ENCODE results near the gene SND1. TPM values are rescaled to one million over a fixed set of nuclear protein-coding genes. Genes with fewer than 3 reads are reported as not detected.
"Not testable (repeated sequence)": the region's sequence is repeated elsewhere in the genome, so short reads cannot be mapped to it uniquely, and the experiment has no call there.

The SND1 gene
- total and polyA plus RNA-seq, 3 experiments from 2014 or later, result 121 to 203 (median 198) TPM

- no peak overlapping the region for H3K4me3 ChIP-seq (ENCODE audit: low read length)
- ChIA-PET POLR2A (no interaction called here), CTCF (no interaction called here)
- no peak overlapping the region for H3K27ac ChIP-seq (ENCODE audit: low read depth, low read length)
- H3K4me1 Mint-ChIP-seq, result peaks cover 0 to 2% (median 0%) of the 10 kb centered on the region in 3 donors
- no peaks in the 10 kb centered on the region for H3K4me1 ChIP-seq (ENCODE audit: insufficient read depth, low read length)
- no peaks in the 10 kb centered on the region for H3K9me3 ChIP-seq (ENCODE audit: low read length)
- H3K4me3 Mint-ChIP-seq, result no peak overlapping the region
- H3K27me3 Mint-ChIP-seq, result no peaks in the 10 kb centered on the region
- H3K36me3 ChIP-seq (ENCODE audit: insufficient read depth, low read length), result peaks cover 4% of the 10 kb centered on the region
- DNase-seq, result no peak
- H3K27me3 ChIP-seq (ENCODE audit: insufficient read depth, low read length, poor library complexity, severe bottlenecking), result no peaks in the 10 kb centered on the region
- H3K36me3 Mint-ChIP-seq, result peaks cover 24 to 33% (median 24%) of the 10 kb centered on the region in 3 donors
- H3K9me3 Mint-ChIP-seq, result peaks cover 3 to 6% (median 5%) of the 10 kb centered on the region in 5 donors
- no peak overlapping the region for H3K27ac Mint-ChIP-seq
These were observed 307.8 kb downstream of the SND1 start for GRCh38 chr7:127959770-127960169.

GRCh38 chr7:127961786-127962453, 309.9 kb downstream of the SND1 start:
- no peak overlapping the region for H3K4me3 Mint-ChIP-seq
- H3K4me1 Mint-ChIP-seq, result peaks cover 0 to 2% (median under 1%) of the 10 kb centered on the region in 3 donors
- ChIA-PET CTCF (no interaction called here), POLR2A (no interaction called here)
- Histone ChIP-seq H3K27me3 (ENCODE audit: insufficient read depth, low read length, poor library complexity, severe bottlenecking) (no peaks in the 10 kb centered on the region), H3K9me3 (ENCODE audit: low read length) (no peaks in the 10 kb centered on the region), H3K4me1 (ENCODE audit: insufficient read depth, low read length) (no peaks in the 10 kb centered on the region), H3K36me3 (ENCODE audit: insufficient read depth, low read length) (peaks cover 4% of the 10 kb centered on the region), H3K27ac (ENCODE audit: low read depth, low read length) (no peak overlapping the region), H3K4me3 (ENCODE audit: low read length) (no peak overlapping the region)
- peaks cover 22 to 32% (median 24%) of the 10 kb centered on the region in 3 donors for H3K36me3 Mint-ChIP-seq
- H3K27ac Mint-ChIP-seq, result no peak overlapping the region
- peaks cover 3 to 6% (median 5%) of the 10 kb centered on the region in 5 donors for H3K9me3 Mint-ChIP-seq
- DNase-seq, result no peak
- H3K27me3 Mint-ChIP-seq, result no peaks in the 10 kb centered on the region

DNA sequence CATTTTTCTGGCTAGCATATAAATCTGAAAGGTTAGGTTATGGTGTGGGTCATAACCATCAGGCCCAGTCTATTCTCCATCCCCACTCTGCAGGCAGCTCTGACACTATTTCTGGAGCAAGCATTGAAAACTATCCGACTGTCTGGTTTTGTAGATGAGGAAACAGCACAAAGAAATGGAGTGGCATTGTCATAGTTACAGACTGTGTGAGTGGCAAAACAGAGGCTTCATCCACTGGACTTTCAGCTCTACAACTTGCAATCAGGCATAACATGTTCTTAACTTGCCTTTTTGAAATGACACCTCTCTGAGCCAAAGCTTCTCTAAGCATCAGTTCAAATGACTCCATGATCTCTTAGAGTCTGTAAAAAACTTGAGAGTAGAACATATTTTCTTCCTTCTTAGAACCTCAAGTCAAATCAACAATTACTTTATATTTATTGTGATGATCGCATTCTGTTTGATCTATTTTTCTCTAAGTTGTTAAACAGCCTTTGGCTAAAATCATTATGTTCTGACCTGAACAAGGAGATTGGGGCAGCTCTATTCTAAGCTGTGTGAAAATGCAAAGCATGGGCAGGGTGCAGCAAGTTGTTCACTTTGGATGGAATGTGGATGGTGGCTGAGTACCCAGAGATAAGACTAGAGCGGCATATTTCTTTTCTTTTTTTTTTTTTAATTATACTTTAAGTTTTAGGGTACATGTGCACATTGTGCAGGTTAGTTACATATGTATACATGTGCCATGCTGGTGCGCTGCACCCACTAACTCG, 310.8 kb downstream of the SND1 start:
- H3K9me3 ChIP-seq (ENCODE audit: low read length), result no peaks in the 10 kb centered on the region
- H3K4me3 ChIP-seq (ENCODE audit: low read length), result no peak overlapping the region
- no peaks in the 10 kb centered on the region for H3K27me3 Mint-ChIP-seq
- CTCF ChIA-PET, result no interaction called here
- peaks cover 24 to 38% (median 25%) of the 10 kb centered on the region in 3 donors for H3K36me3 Mint-ChIP-seq
- H3K4me1 Mint-ChIP-seq, result peaks cover 2 to 8% (median 4%) of the 10 kb centered on the region in 3 donors
- no peak overlapping the region for H3K4me3 Mint-ChIP-seq
- peaks cover 4% of the 10 kb centered on the region for H3K36me3 ChIP-seq (ENCODE audit: insufficient read depth, low read length)
- H3K27ac Mint-ChIP-seq, result peak overlapping the region in 1 of 8 donors; percentile 20
- DNase-seq, result no peak
- peaks cover 3 to 6% (median 5%) of the 10 kb centered on the region in 5 donors for H3K9me3 Mint-ChIP-seq
- H3K27me3 ChIP-seq (ENCODE audit: insufficient read depth, low read length, poor library complexity, severe bottlenecking), result no peaks in the 10 kb centered on the region
- no peak overlapping the region for H3K27ac ChIP-seq (ENCODE audit: low read depth, low read length)
- no peaks in the 10 kb centered on the region for H3K4me1 ChIP-seq (ENCODE audit: insufficient read depth, low read length)
- POLR2A ChIA-PET, result no interaction called here

DNA sequence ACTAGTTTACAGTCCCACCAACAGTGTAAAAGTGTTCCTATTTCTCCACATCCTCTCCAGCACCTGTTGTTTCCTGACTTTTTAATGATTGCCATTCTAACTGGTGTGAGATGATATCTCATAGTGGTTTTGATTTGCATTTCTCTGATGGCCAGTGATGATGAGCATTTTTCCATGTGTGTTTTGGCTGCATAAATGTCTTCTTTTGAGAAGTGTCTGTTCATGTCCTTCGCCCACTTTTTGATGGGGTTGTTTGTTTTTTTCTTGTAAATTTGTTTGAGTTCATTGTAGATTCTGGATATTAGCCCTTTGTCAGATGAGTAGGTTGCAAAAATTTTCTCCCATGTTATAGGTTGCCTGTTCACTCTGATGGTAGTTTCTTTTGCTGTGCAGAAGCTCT, 311.9 kb downstream of the SND1 start:
- H3K36me3 ChIP-seq (ENCODE audit: insufficient read depth, low read length); H3K4me3 Mint-ChIP-seq; H3K9me3 ChIP-seq (ENCODE audit: low read length); H3K27me3 ChIP-seq (ENCODE audit: insufficient read depth, low read length, poor library complexity, severe bottlenecking); DNase-seq; H3K4me3 ChIP-seq (ENCODE audit: low read length); H3K9me3 Mint-ChIP-seq; H3K27me3 Mint-ChIP-seq; H3K27ac Mint-ChIP-seq; CTCF ChIA-PET; H3K4me1 Mint-ChIP-seq; POLR2A ChIA-PET; H3K4me1 ChIP-seq (ENCODE audit: insufficient read depth, low read length); H3K27ac ChIP-seq (ENCODE audit: low read depth, low read length): not testable (repeated sequence)
- H3K36me3 Mint-ChIP-seq, result peaks cover 24 to 40% (median 25%) of the 10 kb centered on the region in 3 donors

- Histone ChIP-seq H3K9me3 (ENCODE audit: low read length) (no peaks in the 10 kb centered on the region), H3K27me3 (ENCODE audit: insufficient read depth, low read length, poor library complexity, severe bottlenecking) (no peaks in the 10 kb centered on the region), H3K4me3 (ENCODE audit: low read length) (no peak overlapping the region), H3K4me1 (ENCODE audit: insufficient read depth, low read length) (no peaks in the 10 kb centered on the region), H3K36me3 (ENCODE audit: insufficient read depth, low read length) (no peaks in the 10 kb centered on the region), H3K27ac (ENCODE audit: low read depth, low read length) (no peak overlapping the region)
- DNase-seq, result no peak
- Mint-ChIP-seq H3K4me1 (peaks cover 0 to 8% (median 4%) of the 10 kb centered on the region in 3 donors), H3K27ac (peak overlapping the region in 1 of 8 donors; percentile 52), H3K27me3 (no peaks in the 10 kb centered on the region), H3K9me3 (peaks cover 3 to 6% (median 5%) of the 10 kb centered on the region in 5 donors), H3K36me3 (peaks cover 8 to 21% (median 8%) of the 10 kb centered on the region in 3 donors), H3K4me3 (no peak overlapping the region)
- CTCF ChIA-PET, result no interaction called here
- POLR2A ChIA-PET, result no interaction called here
These were observed 315.3 kb downstream of the SND1 start for GRCh38 chr7:127967281-127967680.

- DNase-seq, result no peak
- ChIA-PET CTCF (no interaction called here), POLR2A (no interaction called here)
- no peak overlapping the region for H3K27ac ChIP-seq (ENCODE audit: low read depth, low read length)
- no peaks in the 10 kb centered on the region for H3K4me1 ChIP-seq (ENCODE audit: insufficient read depth, low read length)
- H3K27me3 Mint-ChIP-seq, result no peaks in the 10 kb centered on the region
- H3K9me3 ChIP-seq (ENCODE audit: low read length), result no peaks in the 10 kb centered on the region
- no peaks in the 10 kb centered on the region for H3K27me3 ChIP-seq (ENCODE audit: insufficient read depth, low read length, poor library complexity, severe bottlenecking)
- no peaks in the 10 kb centered on the region for H3K36me3 ChIP-seq (ENCODE audit: insufficient read depth, low read length)
- no peak overlapping the region for H3K27ac Mint-ChIP-seq
- H3K4me1 Mint-ChIP-seq, result peaks cover 3 to 14% (median 4%) of the 10 kb centered on the region in 3 donors
- H3K9me3 Mint-ChIP-seq, result no peaks in the 10 kb centered on the region
- H3K4me3 ChIP-seq (ENCODE audit: low read length), result no peak overlapping the region
- H3K4me3 Mint-ChIP-seq, result no peak overlapping the region
- H3K36me3 Mint-ChIP-seq, result peaks cover 0 to 22% (median 8%) of the 10 kb centered on the region in 3 donors
These were observed 316.6 kb downstream of the SND1 start for GRCh38 chr7:127968547-127968946.

DNA sequence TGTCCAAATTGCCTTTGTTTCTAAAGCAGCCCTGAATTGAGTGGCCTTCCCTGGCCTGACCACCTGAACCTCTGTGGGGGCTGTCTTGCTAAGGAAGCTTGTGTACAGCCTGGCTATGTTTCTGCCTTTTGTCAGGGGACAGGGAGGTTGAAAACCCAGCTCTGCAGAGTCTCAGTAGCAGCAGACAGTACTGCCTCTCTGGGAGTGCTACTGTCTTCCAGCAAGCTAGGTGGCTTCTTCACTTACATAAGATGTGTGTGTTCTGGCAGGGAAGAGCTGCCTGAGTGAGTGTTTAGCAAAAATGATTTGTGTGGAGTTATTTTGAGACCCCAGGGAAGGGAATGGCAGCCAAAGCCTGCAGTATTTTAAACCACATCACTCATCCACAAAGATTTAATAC, 321.8 kb downstream of the SND1 start:
- peaks cover 4 to 15% (median 13%) of the 10 kb centered on the region in 5 donors for H3K9me3 Mint-ChIP-seq
- H3K27ac ChIP-seq (ENCODE audit: low read depth, low read length), result no peak overlapping the region
- H3K36me3 ChIP-seq (ENCODE audit: insufficient read depth, low read length), result peaks cover 16% of the 10 kb centered on the region
- no peaks in the 10 kb centered on the region for H3K4me1 ChIP-seq (ENCODE audit: insufficient read depth, low read length)
- peaks cover 0 to 12% (median 3%) of the 10 kb centered on the region in 3 donors for H3K4me1 Mint-ChIP-seq
- no peaks in the 10 kb centered on the region for H3K27me3 Mint-ChIP-seq
- DNase-seq, result no peak
- peaks cover 31 to 53% (median 38%) of the 10 kb centered on the region in 3 donors for H3K36me3 Mint-ChIP-seq
- H3K4me3 Mint-ChIP-seq, result no peak overlapping the region
- H3K27me3 ChIP-seq (ENCODE audit: insufficient read depth, low read length, poor library complexity, severe bottlenecking), result no peaks in the 10 kb centered on the region
- H3K27ac Mint-ChIP-seq, result no peak overlapping the region
- no peaks in the 10 kb centered on the region for H3K9me3 ChIP-seq (ENCODE audit: low read length)
- H3K4me3 ChIP-seq (ENCODE audit: low read length), result no peak overlapping the region
- ChIA-PET POLR2A (no interaction called here), CTCF (no interaction called here)

DNA sequence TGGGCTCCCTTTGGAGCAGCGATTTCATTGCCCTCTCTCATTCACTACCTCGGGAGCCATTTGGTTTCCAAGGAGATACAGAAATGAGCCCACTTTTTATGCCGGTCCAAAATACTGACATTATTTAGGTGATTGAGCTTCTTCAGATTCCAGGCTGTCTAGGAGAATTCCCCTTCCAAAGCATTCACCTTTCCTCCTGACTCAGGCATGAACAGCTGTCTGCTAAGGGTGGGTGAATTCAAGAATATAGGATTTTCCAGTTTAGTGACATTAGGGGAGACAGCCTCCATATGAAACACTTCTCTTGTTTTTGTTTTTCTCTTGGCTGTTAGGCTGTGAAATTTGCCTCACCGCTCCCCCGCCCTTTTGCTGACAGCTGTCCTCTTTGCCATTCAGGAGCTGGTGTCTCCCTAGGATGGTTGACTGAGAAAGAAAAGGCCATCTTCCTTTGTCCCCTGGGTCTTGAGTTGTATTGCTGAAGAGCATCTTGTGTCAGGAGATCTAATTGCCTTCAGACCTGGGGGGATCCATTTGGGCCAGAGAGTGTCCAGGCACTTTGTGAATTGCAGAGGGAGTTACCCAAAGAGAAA, 322.5 kb downstream of the SND1 start:
- H3K4me3 Mint-ChIP-seq, result no peak overlapping the region
- no peaks in the 10 kb centered on the region for H3K4me1 ChIP-seq (ENCODE audit: insufficient read depth, low read length)
- peaks cover 0 to 19% (median 6%) of the 10 kb centered on the region in 3 donors for H3K4me1 Mint-ChIP-seq
- H3K27me3 ChIP-seq (ENCODE audit: insufficient read depth, low read length, poor library complexity, severe bottlenecking), result no peaks in the 10 kb centered on the region
- H3K9me3 Mint-ChIP-seq, result peaks cover 4 to 22% (median 19%) of the 10 kb centered on the region in 5 donors
- no peaks in the 10 kb centered on the region for H3K9me3 ChIP-seq (ENCODE audit: low read length)
- H3K27ac ChIP-seq (ENCODE audit: low read depth, low read length), result no peak overlapping the region
- H3K27ac Mint-ChIP-seq, result peak overlapping the region in 1 of 8 donors; percentile 58
- no peak for DNase-seq
- ChIA-PET POLR2A (no interaction called here), CTCF (no interaction called here)
- H3K36me3 ChIP-seq (ENCODE audit: insufficient read depth, low read length), result peaks cover 16% of the 10 kb centered on the region
- no peak overlapping the region for H3K4me3 ChIP-seq (ENCODE audit: low read length)
- H3K27me3 Mint-ChIP-seq, result no peaks in the 10 kb centered on the region
- H3K36me3 Mint-ChIP-seq, result peaks cover 37 to 60% (median 45%) of the 10 kb centered on the region in 3 donors

Measured in CD8-positive, alpha-beta memory T cell (primary cell).